ENCODE measurements around the gene DNAJC1.
A peak's percentile ranks its signal among the peaks of the same experiment; 100 is the strongest.

Gene DNAJC1

DNA sequence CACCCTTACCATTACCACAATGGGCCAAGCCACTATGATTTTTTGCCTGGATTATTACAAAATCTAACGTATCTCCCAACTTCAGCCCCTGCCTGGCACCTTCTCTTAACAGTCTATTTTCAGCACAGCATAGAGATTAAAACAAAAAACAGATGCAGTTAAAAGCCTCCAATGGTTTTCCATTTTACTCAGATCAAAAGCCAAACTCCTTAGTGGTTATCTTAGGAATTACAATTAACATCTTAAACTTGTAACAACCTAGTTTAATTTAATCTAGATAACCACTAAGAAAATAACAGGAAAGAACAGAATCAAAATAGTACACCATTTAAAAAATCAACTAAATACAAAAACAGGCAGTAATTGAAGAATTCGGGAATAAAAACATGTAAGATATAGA is 43.5 kb downstream of the DNAJC1 start:
- Histone ChIP-seq H3K36me3 (ENCODE audit: insufficient read depth, low read length) (no peaks in the 10 kb centered on the region), H3K4me3 (no peak overlapping the region), H3K9ac (ENCODE audit: insufficient read length) (no peak overlapping the region), H3K27ac (no peak overlapping the region), H3K9me3 (ENCODE audit: low read depth, low read length) (no peaks in the 10 kb centered on the region)
- DNase-seq (ENCODE audit: low read depth, low spot score) = no peak
- TF ChIP-seq POLR2AphosphoS5 (IDR thresholded peaks at IDR 0.05; ENCODE audit: borderline replicate concordance, low read depth, low read length) (no peak), FOXP2 (optimal IDR thresholded peaks at IDR 0.05; ENCODE audit: control extremely low read depth, extremely low read length, insufficient read depth) (no peak), EZH2 (IDR thresholded peaks at IDR 0.05) (no peak)

DNA sequence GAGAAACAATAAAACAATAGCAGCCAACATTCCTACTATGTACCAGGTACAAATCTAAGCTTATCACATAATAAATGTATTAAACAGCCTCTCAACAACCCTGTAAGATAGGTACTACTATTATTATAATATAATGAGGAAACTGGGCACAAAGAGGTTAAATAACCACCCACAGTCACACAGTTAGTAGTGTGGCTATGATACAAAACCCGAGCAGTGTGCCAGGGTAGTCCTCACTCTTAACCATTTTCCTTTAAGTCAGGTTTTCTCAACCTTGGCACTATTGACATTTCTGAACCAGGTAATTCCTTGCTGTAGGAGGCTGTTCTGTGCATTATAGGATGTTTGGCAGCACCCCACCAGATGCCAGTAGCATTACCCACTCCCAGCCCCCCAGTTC is 48.8 kb downstream of the DNAJC1 start:
- Histone ChIP-seq H3K27ac (no peak overlapping the region), H3K9ac (ENCODE audit: insufficient read length) (no peak overlapping the region), H3K9me3 (ENCODE audit: low read depth, low read length) (no peaks in the 10 kb centered on the region), H3K36me3 (ENCODE audit: insufficient read depth, low read length) (no peaks in the 10 kb centered on the region), H3K4me3 (no peak overlapping the region)
- DNase-seq (ENCODE audit: low read depth, low spot score) = no peak
- TF ChIP-seq FOXP2 (optimal IDR thresholded peaks at IDR 0.05; ENCODE audit: control extremely low read depth, extremely low read length, insufficient read depth) (no peak), POLR2AphosphoS5 (IDR thresholded peaks at IDR 0.05; ENCODE audit: borderline replicate concordance, low read depth, low read length) (no peak), EZH2 (IDR thresholded peaks at IDR 0.05) (no peak)

DNA sequence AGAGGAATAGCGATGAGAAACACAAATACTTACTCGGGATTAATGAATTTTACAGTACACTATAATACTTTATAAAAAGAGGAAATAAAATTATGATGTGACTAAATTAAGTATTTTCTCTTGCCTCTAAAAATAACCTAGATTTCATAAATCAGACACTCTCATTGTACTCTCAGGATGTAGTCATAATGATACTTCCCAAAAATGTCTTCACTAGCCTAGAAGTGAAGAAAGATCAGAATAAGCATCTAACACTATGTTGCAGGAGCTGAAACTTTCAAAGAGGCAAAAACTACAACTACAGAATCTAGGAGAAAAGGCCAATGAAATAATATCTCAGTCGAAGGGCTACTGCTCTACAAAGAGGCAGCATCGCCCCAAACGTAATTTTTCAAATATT is 49.4 kb downstream of the DNAJC1 start:
- no peaks in the 10 kb centered on the region for H3K9me3 ChIP-seq (ENCODE audit: low read depth, low read length)
- TF ChIP-seq FOXP2 (optimal IDR thresholded peaks at IDR 0.05; ENCODE audit: control extremely low read depth, extremely low read length, insufficient read depth) = no peak
- no peak for TF ChIP-seq EZH2 (IDR thresholded peaks at IDR 0.05)
- TF ChIP-seq POLR2AphosphoS5 (IDR thresholded peaks at IDR 0.05; ENCODE audit: borderline replicate concordance, low read depth, low read length) = no peak
- H3K9ac ChIP-seq (ENCODE audit: insufficient read length) = no peak overlapping the region
- peak overlapping the region; percentile 46; the same call in 1 of the 2 replicates for H3K27ac ChIP-seq
- no peaks in the 10 kb centered on the region for H3K36me3 ChIP-seq (ENCODE audit: insufficient read depth, low read length)
- H3K4me3 ChIP-seq = no peak overlapping the region
- DNase-seq (ENCODE audit: low read depth, low spot score) = no peak

DNA sequence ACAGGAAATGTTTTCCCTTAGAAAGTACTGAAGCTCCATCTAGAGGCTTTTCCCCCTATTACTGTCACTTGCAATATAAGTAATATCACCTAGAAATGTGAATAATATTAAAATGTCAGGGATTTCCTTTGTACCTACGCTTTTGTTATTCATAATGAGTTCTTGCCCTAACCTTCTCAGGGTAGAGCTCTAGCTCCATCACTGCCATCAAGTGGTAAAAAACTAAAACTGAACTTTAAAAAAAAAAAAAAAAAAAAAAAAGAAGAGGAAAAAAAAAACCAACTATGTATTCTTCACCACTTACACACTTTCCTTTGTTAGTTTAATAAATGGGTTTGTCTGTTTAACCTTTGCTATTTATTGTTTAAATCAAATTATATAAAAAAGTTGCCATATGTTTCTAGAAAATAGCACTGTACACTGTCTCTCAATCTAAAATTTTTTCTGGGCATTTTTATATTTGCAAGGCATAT is 49.9 kb downstream of the DNAJC1 start:
- no peak for DNase-seq (ENCODE audit: low read depth, low spot score)

DNA sequence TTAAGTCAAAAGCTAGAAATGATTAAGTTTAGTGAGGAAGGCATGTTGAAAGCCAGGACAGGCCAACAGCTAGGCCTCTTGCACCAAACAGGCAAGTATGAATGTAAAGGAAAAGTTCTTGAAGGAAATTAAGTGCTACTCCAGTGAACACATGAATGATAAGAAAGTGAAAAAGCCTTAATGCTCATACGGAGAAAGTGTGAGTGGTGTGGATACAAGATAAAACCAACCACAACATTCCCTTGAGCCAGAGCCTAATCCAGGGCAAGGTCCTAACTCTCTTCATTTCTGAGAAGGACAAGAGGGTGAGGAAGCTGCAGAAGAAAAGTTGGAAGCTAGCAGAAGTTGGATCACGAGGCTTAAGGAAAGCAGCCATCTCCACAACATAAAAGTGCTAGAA is 53.0 kb downstream of the DNAJC1 start:
- Histone ChIP-seq H3K36me3 (ENCODE audit: insufficient read depth, low read length) (no peaks in the 10 kb centered on the region), H3K27ac (no peak overlapping the region), H3K4me3 (no peak overlapping the region), H3K9ac (ENCODE audit: insufficient read length) (no peak overlapping the region), H3K9me3 (ENCODE audit: low read depth, low read length) (no peaks in the 10 kb centered on the region)
- DNase-seq (ENCODE audit: low read depth, low spot score) = no peak
- TF ChIP-seq FOXP2 (optimal IDR thresholded peaks at IDR 0.05; ENCODE audit: control extremely low read depth, extremely low read length, insufficient read depth) = no peak
- TF ChIP-seq EZH2 (IDR thresholded peaks at IDR 0.05) = no peak
- TF ChIP-seq POLR2AphosphoS5 (IDR thresholded peaks at IDR 0.05; ENCODE audit: borderline replicate concordance, low read depth, low read length) = no peak

More for the DNA sequence above, 49.9 kb downstream of the DNAJC1 start:
- peak overlapping the region; percentile 46; the same call in 1 of the 2 replicates for H3K27ac ChIP-seq
- H3K9me3 ChIP-seq (ENCODE audit: low read depth, low read length) = no peaks in the 10 kb centered on the region
- no peak overlapping the region for H3K4me3 ChIP-seq
- H3K9ac ChIP-seq (ENCODE audit: insufficient read length) = no peak overlapping the region
- H3K36me3 ChIP-seq (ENCODE audit: insufficient read depth, low read length) = no peaks in the 10 kb centered on the region
- TF ChIP-seq POLR2AphosphoS5 (IDR thresholded peaks at IDR 0.05; ENCODE audit: borderline replicate concordance, low read depth, low read length) (no peak), EZH2 (IDR thresholded peaks at IDR 0.05) (no peak), FOXP2 (optimal IDR thresholded peaks at IDR 0.05; ENCODE audit: control extremely low read depth, extremely low read length, insufficient read depth) (no peak)

DNA sequence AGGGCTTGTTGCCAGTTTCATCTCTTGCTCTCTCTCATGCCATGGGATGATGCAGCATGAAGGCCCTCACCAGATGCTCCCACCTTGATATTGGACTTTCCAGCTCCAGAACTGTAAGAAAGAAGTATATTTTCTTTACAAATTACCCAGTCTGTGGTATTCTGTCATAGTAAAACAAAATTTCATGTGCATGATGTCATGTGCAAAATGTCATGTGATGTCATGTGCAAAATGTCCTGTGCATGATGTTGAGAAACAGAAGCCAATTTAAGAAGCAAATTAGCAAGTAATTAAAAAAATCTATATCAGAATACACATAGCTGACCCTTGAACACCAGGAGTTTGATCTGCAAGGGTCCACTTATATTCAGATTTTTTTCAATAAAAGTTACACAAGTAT is 56.6 kb downstream of the DNAJC1 start:
- Histone ChIP-seq H3K27ac (no peak overlapping the region), H3K36me3 (ENCODE audit: insufficient read depth, low read length) (no peaks in the 10 kb centered on the region), H3K9me3 (ENCODE audit: low read depth, low read length) (no peaks in the 10 kb centered on the region), H3K9ac (ENCODE audit: insufficient read length) (no peak overlapping the region), H3K4me3 (no peak overlapping the region)
- TF ChIP-seq POLR2AphosphoS5 (IDR thresholded peaks at IDR 0.05; ENCODE audit: borderline replicate concordance, low read depth, low read length) (no peak), FOXP2 (optimal IDR thresholded peaks at IDR 0.05; ENCODE audit: control extremely low read depth, extremely low read length, insufficient read depth) (no peak), EZH2 (IDR thresholded peaks at IDR 0.05) (no peak)
- no peak for DNase-seq (ENCODE audit: low read depth, low spot score)

DNA sequence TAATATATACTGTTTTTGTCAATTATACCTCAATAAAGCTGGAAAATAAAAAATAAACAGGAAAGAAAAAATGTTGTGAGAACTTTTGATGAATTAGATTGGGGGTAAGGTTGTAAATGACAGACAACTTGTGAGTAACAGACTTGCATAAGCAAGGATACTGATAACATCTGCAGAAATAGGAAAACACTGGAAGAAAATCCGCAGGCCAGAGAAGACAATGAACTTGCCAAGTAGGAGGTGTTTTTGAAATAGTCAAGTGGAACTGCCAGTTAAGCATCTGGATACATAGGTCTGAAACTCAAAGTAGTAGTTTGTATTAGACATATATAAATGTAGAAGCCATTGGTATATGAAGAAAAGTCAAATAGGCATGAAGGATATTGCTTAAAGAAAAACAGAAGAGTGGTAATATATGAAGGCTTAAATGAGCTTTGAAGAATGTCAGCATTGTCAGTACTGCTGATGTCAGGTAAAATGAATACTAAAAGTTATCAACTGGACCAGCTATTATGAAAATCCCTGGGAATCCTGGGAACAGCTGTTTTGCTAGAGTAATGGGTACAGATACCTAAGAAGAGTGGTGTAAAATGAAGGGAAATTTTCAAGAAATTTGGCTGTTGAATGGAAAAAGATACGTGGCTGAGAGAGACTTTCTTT is 58.7 kb downstream of the DNAJC1 start:
- H3K4me3 ChIP-seq = no peak overlapping the region
- DNase-seq (ENCODE audit: low read depth, low spot score) = no peak
- no peaks in the 10 kb centered on the region for H3K9me3 ChIP-seq (ENCODE audit: low read depth, low read length)
- no peak overlapping the region for H3K27ac ChIP-seq
- TF ChIP-seq FOXP2 (optimal IDR thresholded peaks at IDR 0.05; ENCODE audit: control extremely low read depth, extremely low read length, insufficient read depth) = no peak
- no peak overlapping the region for H3K9ac ChIP-seq (ENCODE audit: insufficient read length)
- H3K36me3 ChIP-seq (ENCODE audit: insufficient read depth, low read length) = no peaks in the 10 kb centered on the region

DNA sequence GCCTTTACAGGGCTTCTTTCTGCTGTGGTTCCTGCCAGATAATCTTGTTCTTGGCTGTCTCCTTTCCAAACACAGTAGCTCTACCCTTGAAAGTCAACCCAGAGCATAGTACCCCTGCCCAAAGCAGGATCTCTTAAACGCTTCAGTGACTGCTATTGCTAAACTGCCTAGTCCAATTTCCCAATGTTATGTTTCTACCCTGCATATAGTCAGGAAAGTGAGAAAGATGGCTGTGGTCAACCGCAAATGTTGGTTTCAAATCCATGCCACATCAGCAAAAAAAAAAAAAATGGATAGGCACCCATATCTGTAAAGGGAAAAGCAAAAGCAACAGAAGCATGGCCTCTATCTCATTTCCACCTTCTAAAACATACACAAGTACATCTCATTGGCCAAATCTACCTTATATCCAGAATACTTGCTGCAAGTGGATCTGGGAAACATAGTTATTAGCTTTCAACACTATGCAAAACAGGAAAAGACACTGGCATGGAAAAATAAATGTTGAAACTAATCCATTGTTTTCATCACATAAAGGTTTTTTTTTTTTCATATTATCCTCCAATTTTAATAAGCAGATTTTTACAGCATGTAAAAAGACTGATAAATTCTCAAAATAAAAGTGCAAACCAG is 59.8 kb downstream of the DNAJC1 start:
- Histone ChIP-seq H3K4me3 (no peak overlapping the region), H3K27ac (no peak overlapping the region), H3K9me3 (ENCODE audit: low read depth, low read length) (no peaks in the 10 kb centered on the region), H3K36me3 (ENCODE audit: insufficient read depth, low read length) (no peaks in the 10 kb centered on the region), H3K9ac (ENCODE audit: insufficient read length) (no peak overlapping the region)
- no peak for DNase-seq (ENCODE audit: low read depth, low spot score)
- TF ChIP-seq POLR2AphosphoS5 (IDR thresholded peaks at IDR 0.05; ENCODE audit: borderline replicate concordance, low read depth, low read length) (no peak), FOXP2 (optimal IDR thresholded peaks at IDR 0.05; ENCODE audit: control extremely low read depth, extremely low read length, insufficient read depth) (no peak), EZH2 (IDR thresholded peaks at IDR 0.05) (no peak)
